ENCODE measurements around the gene HRCT1.

HRCT1 gene

DNA sequence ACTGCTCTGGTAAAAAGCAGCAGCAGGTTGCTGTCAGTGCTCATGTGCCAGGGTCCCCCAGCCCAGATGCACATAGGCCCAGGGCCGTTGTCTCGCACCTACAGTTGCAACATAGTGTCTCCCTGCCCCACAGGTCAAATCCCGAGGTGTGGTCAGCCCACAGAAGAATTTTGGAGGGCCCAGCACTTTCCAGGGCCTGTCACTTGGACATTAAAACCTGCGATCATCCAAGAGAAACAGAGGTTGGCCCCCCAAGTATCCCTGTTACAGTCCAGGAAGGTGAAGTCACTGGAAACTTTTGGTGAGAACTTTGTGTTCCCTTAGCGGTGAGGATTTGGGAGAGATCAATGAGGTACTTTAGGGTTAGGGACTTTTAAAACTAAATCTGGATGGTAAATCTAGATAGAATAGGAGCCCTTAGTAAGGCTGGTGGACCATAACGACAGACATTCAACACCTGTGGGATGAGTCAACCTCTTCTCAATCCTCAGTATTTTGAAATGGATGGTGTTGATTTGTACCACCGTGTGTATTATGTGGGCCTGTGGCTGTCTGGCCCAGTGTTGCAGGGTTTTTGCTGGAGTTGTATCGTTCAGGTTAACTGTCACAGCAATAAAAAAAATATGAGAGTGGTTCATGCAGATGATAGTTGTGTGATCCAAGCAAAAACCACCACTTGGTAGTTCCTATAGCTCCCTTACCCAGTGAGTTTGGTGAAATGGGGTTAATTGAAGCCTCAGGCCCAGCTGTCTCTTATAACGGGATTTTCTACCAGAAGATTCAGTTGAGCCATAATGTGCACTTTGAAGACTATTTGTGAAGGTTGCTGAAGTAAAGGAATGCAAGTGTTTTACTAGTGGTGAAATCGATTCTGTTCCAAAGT is 32.7 kb downstream of the HRCT1 start:
- peaks cover 7% of the 10 kb centered on the region for H3K27me3 Mint-ChIP-seq (ENCODE audit: low read depth)
- peaks cover 6% of the 10 kb centered on the region for H3K4me1 Mint-ChIP-seq
- TF ChIP-seq, protein P1, sequence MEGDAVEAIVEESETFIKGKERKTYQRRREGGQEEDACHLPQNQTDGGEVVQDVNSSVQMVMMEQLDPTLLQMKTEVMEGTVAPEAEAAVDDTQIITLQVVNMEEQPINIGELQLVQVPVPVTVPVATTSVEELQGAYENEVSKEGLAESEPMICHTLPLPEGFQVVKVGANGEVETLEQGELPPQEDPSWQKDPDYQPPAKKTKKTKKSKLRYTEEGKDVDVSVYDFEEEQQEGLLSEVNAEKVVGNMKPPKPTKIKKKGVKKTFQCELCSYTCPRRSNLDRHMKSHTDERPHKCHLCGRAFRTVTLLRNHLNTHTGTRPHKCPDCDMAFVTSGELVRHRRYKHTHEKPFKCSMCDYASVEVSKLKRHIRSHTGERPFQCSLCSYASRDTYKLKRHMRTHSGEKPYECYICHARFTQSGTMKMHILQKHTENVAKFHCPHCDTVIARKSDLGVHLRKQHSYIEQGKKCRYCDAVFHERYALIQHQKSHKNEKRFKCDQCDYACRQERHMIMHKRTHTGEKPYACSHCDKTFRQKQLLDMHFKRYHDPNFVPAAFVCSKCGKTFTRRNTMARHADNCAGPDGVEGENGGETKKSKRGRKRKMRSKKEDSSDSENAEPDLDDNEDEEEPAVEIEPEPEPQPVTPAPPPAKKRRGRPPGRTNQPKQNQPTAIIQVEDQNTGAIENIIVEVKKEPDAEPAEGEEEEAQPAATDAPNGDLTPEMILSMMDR (IDR thresholded peaks at IDR 0.05; ENCODE audit: unreplicated experiment in 3 of 3) = no peak
- no peak overlapping the region for H3K4me3 Mint-ChIP-seq
- H3K27ac Mint-ChIP-seq = no peak overlapping the region
- H3K36me3 Mint-ChIP-seq (ENCODE audit: low read depth) = no peaks in the 10 kb centered on the region
- H3K9me3 Mint-ChIP-seq = no peaks in the 10 kb centered on the region

DNA sequence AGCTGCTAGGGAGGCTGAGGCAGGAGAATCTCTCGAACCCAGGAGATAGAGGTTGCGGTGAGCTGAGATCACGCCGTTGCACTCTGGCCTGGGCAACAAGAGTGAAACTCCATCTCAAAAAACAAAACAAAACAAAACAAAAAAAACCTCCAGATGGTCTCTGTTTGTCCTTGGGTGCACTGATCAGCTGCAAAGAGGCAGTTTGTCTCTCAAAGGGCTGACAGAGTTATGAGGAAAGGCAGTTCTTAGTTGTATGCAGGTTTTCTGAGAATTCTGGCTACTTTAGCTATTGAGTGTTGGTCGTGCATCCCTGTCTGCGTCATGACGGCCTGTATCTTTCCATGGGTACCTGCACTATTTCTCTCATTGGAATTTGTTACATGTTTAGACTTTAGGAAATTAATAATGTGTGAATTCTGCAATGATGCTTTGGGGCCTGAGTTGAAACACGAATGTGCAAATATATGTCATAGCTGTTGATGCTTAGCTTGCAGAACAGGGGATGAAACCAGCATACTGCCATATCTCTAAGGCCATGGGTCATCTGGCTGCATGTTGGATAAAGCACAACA is 33.8 kb downstream of the HRCT1 start:
- peaks cover 4% of the 10 kb centered on the region for H3K4me1 Mint-ChIP-seq
- peaks cover 11% of the 10 kb centered on the region for H3K27me3 Mint-ChIP-seq (ENCODE audit: low read depth)
- no peak overlapping the region for H3K27ac Mint-ChIP-seq
- TF ChIP-seq, protein P1 (IDR thresholded peaks at IDR 0.05; ENCODE audit: unreplicated experiment in 3 of 3) = no peak
- H3K36me3 Mint-ChIP-seq (ENCODE audit: low read depth) = no peaks in the 10 kb centered on the region
- no peaks in the 10 kb centered on the region for H3K9me3 Mint-ChIP-seq
- H3K4me3 Mint-ChIP-seq = no peak overlapping the region

DNA sequence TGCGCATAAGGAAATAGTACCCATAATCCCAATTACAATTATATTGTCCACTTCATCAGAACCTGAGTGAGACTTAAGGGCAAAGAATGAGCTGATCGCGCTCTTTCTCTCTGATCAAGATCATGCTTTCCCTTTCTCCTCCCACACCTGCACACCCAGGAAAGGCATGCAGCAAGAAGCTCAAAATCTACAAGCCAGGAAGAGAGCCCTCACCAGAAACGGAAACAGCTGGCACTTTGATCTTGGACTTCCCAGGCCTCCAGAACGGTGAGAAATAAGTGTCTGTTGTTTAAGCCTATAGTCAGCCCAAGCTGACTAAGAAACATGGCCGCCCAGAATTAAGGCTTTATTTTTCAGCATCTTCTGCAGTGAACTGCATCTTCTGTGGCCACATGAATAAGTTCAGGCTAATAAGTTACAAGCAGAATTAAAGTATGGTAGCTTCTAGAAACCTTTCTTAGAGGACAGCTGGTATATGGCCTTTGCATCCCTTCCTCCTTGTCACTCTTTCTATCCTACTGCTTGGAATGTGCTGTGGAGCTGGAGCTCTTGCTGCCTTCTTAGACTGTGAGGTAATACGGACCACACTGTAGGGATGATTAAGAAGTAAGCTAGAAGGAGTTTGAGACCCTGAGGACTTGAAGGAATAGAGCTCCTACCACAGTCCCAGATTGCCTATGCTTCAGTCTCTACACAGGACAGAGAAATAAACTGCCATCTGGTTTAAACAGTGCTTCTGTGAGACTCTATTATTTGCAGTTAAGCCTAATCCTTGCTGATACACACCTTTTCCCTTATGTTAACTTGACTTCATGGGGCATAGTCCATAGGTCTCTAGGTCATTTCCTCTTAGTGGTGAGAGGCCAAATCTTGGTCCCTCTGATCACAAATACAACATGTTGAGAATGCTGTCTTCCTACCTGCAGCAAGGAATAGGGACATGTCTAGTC is 34.7 kb downstream of the HRCT1 start:
- Mint-ChIP-seq H3K4me3 (no peak overlapping the region), H3K27me3 (ENCODE audit: low read depth) (peaks cover 12% of the 10 kb centered on the region), H3K27ac (no peak overlapping the region), H3K4me1 (peaks cover 8% of the 10 kb centered on the region), H3K36me3 (ENCODE audit: low read depth) (no peaks in the 10 kb centered on the region), H3K9me3 (no peaks in the 10 kb centered on the region)
- TF ChIP-seq, protein P1 (IDR thresholded peaks at IDR 0.05; ENCODE audit: unreplicated experiment in 3 of 3) = no peak

DNA sequence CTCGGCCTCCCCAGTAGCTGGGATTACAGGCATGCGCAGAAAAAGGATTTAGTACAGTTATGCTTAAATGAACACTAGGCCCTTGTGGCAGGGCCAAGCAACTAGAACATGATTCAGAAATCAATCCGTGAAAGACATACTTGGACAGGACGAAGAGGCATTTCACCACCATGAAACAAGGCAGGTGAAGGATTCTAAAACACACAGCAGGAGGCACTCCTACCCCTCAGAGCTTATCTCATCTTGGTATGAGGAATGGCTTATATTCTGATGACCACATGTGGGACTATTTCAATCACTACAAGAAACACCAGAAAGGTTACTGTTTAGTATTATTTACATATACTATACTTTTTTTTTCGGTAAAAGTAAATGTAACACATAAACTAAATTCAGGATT is 36.3 kb downstream of the HRCT1 start:
- Mint-ChIP-seq H3K9me3 (no peaks in the 10 kb centered on the region), H3K27ac (no peak overlapping the region), H3K27me3 (ENCODE audit: low read depth) (peaks cover 12% of the 10 kb centered on the region), H3K4me3 (no peak overlapping the region), H3K36me3 (ENCODE audit: low read depth) (no peaks in the 10 kb centered on the region), H3K4me1 (peaks cover 7% of the 10 kb centered on the region)
- TF ChIP-seq, protein P1 (IDR thresholded peaks at IDR 0.05; ENCODE audit: unreplicated experiment in 3 of 3) = no peak

DNA sequence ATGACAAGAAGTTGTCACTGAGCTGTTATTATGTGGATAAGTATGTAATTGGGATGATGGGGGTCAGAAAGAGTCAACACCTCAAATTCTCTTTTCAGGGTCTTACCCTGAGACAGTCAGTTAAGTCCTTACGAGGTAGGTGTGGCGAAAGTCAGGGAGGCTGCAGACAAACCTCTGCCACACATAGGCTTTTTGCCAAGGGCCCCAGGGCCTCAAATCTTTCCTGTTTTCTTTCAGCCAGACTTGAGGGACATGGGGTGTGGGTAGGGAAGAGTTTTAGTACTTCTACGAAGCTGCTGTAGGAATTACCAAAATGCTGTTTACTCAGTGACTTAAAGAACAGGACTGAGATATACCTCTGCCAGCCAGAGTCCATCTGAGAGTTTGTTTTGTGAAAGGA is 38.2 kb downstream of the HRCT1 start:
- no peak overlapping the region for H3K4me3 Mint-ChIP-seq
- no peaks in the 10 kb centered on the region for H3K36me3 Mint-ChIP-seq (ENCODE audit: low read depth)
- H3K27ac Mint-ChIP-seq = no peak overlapping the region
- TF ChIP-seq, protein P1 (IDR thresholded peaks at IDR 0.05; ENCODE audit: unreplicated experiment in 3 of 3) = no peak
- no peaks in the 10 kb centered on the region for H3K9me3 Mint-ChIP-seq
- peaks cover 14% of the 10 kb centered on the region for H3K27me3 Mint-ChIP-seq (ENCODE audit: low read depth)
- peaks cover 13% of the 10 kb centered on the region for H3K4me1 Mint-ChIP-seq
